NCI-H526 treated with DMSO at 0.1 percent for 48 hours (cell line): ENCODE results near the gene UPP1.
"Not testable (repeated sequence)": the region's sequence is repeated elsewhere in the genome, so short reads cannot be mapped to it uniquely, and the experiment has no call there.

Source experiments
- DNase-seq: peaks from one replicate; lab custom pipeline; 2025; lab: John Stamatoyannopoulos, UW

The UPP1 gene

DNA sequence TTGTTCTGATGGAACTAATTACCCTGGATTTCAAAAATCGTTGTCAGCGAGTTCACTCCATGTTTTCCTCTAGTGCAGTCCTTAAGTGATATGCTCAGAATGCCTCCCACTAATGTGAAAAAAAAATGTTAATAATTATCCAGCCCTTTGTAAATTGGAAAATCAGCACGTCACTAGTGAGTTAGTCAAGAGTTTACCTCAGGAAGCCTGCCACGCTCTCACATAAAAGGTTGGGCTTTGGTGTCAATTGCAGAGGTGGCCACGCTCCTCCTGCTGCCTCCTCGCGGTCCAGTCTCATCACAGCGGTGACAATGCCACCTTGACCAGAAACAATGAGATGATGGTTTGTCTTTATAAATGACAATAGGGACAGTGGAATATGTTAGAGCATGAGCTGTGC, 22.5 kb downstream of the UPP1 start:
- no peak for DNase-seq

DNA sequence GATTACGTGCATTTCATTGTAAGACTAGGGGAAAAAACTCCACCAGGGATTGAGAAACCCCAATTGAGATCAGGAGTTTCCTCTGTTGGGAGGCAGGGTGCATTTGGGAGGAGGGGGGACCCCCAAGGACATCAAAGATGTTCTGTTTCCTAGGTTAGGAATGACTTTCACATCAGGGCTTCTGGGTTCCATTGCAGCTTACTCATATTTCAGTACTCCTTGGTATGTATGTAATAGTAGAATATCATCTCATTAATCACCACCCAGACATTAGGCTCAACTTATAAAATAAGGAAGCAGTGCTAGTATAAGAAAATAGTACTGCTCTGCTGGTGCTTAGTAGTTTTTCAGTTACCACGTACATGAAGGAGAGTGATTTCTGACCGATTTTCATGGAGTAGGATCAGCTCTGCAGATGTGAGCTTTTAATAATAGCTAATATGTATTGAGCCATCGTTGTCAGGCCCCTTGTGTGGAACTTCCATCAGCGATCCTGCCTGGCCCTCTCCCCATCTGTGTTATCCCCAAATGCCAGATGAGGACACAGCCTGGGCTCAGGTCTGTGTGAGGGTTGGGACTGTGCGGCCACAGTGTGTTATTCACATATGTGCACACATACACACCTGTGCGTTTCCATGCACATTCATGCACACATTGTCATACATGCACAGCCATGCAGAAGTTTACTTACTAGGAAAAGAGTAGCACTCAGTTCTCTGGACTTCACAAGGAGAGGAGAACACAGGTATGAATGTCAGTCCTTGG, 23.5 kb downstream of the UPP1 start:
- DNase-seq = no peak

DNA sequence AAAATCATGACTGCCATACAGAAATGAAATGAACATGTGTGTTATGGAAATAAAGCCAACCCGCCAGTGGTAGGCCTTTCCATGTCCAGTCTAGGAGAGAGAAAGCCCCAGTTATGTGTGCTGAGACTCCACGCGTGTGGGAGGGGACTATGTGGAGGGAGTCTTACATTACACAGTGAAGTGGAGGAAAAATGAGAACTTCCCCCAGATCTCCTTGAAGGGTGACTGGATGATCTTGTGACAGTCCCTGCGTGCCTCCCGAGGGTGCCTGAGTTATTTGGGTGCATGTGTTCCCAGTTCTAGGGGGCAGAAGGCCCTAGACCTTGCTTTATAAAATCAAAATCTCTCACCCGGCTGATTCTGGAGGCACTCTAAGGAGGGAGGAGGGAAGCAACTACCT, 24.2 kb downstream of the UPP1 start:
- DNase-seq = no peak

DNA sequence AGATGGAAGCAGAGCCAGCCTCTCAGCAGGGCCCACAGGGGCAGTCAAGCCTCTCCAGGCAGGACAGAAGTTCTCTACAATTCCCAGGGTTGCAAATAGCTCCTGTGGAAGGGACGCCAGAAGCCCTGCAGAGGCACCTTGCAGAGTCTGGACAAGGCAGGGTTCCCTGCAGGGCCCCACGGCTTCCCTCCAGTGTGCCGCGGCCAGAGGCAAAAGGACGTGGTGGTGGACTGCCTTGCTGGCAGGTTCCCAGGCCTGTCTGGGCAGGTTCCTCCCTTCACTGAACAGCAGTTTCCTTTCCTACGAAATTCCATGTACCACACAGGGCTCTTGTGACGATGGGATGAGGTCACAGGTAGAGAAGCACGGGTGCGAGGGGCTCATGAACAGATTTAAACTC, 25.1 kb downstream of the UPP1 start:
- DNase-seq = no peak

DNA sequence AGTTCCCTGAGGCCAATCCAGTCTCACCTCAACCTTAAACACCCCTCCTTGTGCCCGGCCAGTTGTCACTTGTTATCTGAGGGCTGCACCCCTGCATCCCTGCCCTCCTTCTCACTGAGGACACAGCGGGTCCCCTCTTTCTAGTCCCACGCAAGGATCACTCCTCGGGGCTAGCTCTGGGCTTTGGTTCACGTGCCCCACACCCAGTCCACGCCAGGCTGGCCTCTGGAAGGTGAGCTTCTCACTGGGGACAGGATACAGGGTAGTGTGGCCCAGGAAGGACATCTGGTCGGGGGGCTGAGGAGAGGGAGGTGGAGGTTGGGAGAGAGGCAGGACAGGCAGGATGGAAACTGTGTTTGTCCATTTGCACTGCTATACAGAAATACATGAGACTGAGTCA, 25.5 kb downstream of the UPP1 start:
- DNase-seq = no peak

DNA sequence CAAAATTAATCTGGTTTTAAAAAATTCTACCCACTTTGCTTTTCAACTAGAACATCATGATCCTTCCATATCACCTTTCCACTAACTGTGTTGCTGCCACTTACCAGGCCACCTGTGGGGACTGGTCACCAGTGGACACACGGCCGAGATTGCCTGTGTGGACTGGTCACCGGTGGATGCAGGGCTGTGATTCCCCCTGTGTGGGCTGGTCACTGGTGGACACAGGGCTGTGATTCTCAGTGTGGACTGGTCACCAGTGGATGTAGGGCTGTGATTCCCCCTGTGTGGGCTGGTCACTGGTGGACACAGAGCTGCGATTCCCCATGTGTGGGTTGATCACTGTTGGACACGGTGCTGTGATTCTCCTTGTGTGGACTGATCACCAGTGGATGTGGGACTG, 27.0 kb downstream of the UPP1 start:
- DNase-seq = no peak

DNA sequence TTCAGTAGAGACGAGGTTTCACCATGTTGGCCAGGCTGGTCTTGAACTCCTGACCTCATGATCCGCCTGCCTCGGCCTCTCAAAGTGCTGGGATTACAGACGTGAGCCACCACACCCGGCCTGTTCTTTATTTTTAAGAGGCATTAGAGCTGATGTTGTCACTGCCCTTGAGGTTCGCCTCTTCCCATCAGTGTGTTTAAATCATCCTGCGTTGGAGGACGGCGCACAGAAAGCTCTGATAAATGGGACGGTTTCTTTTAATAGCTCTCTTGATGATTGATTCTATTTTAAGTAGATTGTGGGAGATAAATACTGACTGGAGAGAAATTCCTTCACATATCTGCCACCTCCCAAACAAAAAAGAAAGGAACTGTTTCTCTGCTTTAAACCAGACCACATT, 29.0 kb downstream of the UPP1 start:
- DNase-seq = no peak

DNA sequence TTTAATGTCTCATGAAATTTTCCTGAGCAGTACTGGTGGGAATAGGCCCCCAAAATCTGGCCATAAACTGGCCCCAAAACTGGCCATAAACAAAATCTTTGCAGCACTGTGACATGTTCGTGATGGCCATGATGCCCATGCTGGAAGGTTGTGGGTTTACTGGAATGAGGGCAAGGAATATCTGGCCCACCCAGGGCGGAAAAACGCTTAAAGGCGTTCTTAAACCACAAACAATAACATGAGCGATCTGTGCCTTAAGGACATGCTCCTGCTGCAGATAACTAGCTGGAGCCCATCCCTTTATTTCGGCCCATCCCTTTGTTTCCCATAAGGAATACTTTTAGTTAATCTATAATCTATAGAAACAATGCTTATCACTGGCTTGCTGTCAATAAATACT, 31.5 kb downstream of the UPP1 start:
- DNase-seq = not testable (repeated sequence)

DNA sequence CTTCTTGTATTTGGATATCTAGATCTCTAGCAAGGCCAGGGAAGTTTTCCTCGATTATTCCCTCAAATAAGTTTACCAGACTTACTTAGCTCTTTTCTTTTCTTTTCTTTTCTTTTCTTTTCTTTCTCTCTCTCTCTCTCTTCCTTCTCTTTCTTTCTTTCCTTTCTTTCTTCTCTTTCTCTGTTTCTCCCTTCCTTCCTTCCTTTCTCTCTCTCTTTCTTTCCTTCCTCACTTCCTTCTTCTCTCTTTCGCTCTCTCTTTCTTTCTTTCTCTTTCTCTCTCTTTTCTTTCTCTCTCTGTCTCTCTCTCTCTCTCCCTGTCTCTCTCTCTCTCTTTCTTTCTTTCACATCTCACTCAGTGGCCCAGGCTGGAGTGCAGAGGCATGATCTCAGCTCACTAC, 37.0 kb downstream of the UPP1 start:
- DNase-seq = no peak

DNA sequence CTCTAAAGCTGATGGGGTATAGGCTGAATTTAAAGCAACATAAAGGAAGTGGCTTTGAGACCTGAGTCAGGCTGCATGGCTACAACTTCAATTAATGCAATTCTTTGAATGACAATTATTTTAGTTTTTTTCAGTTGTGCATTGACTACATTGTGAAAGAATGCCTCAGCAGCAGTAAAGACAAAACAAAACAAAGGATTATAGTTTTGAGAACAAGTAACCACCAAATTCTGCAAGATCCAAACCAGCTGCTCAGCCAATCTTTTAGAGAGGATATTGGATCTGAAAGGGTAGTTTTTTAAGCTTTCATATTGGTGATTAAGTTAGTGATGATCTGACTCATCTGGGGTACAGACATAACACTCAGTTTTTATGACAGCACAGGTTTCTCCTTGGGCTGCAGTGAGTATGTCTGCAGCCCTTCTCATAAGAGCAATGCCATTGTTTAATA, 41.6 kb downstream of the UPP1 start:
- no peak for DNase-seq

DNA sequence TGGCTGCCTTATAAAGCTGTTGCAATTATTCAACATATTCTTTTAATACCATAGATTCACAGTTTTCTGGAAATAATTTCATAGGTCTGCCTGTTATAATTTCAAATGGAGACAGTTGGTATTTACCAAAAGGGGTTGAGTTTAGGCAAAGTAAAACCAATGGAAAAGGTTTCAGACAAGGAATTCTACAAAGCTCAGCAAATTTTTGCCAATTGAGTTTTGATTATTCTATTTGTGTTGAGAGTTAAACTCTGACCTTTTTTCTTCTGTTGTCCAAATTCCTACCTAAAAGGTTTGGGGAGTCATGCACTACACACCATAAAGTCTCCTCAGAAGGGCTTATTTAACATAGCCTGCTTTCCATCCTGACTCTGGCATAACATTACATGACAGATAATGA, 43.7 kb downstream of the UPP1 start:
- no peak for DNase-seq

DNA sequence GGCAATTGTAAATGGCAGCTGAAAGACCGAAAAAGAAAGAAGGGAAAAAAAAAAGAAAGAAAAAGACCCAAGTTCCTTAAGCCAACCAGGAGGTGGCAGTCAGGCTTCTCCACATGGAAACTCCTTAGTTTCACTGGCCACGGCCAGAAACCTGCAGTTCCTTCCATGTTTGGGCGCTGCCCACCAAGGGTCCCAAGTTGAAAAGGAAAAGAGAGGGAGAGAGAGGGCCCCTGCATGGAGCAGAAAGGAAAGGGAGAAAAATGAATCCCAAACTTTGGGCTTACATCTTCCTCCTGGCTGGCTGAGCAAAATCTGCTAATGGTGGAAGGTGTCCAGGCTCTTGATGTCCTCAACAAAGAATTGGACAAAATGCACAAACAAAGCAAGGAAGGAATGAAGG, 50.4 kb downstream of the UPP1 start:
- DNase-seq = no peak

DNA sequence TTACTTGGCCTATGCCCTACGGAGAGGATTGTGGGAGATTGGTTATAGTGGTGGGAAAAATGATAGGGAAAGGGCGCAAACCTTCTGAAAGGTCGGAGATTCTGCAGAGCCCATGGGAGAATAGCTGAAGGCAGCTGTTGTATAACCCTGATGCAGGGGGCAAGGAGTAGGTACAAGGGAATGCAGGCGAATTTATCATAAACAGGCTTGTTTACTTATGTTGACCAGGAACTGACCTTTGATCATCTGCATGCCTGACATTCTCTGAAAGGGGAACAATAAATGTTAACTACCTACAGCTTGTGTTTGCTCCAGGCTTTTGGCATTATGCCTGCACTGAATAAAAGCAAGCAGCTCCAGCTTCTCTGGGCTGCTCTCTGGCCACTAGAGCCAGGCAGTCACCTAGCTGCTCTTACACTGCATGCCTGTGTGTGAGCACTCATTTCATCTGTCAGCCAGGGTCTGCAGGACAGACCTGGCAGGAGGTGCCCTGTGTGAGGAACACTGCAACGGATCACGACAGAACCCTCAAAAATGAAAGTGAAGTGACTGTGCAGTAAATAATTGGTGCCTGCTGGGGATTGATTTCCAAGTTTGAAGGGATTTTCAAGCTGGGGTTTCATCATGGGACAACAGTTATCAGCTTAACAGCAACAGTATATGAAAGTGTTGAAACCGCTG, 51.1 kb downstream of the UPP1 start:
- no peak for DNase-seq

DNA sequence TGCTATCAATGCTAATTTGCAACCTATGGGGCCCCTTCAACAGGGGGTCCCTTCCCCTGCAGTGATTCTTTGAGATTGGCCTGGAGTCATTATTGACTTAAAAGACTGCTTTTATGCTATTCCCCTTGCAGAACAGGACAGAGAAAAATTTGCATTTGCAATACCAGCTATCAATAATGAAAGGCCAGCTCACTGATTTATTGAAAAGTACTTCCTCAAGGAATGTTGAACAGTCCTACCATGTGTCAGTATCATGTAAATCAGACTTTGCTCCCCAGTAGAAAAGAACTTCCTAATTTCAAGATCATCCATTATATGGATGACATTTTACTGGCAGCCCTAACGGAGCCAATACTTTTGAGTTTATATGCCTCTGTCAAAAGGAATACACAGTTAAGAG, 52.5 kb downstream of the UPP1 start:
- DNase-seq = no peak

DNA sequence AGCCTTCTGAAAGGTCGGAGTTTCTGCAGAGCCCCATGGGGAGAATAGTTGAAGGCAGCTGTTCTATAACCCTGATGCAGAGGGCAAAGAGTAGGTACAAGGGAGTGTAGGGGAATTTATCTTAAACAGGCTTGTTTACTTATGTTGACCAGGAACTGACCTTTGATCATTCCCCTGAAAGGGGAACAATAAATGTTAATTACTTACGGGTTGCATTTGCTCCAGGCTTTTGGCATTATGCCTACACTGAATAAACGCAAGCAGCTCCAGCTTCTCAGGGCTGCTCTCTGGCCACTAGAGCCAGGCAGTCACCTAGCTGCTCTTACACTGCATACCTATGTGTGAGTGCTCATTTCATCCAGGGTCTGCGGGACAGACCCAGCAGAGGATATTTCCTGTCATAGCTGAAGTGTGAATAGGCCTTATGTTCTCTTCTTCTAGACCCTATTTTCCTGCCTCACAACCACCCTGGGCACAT, 55.3 kb downstream of the UPP1 start:
- no peak for DNase-seq

DNA sequence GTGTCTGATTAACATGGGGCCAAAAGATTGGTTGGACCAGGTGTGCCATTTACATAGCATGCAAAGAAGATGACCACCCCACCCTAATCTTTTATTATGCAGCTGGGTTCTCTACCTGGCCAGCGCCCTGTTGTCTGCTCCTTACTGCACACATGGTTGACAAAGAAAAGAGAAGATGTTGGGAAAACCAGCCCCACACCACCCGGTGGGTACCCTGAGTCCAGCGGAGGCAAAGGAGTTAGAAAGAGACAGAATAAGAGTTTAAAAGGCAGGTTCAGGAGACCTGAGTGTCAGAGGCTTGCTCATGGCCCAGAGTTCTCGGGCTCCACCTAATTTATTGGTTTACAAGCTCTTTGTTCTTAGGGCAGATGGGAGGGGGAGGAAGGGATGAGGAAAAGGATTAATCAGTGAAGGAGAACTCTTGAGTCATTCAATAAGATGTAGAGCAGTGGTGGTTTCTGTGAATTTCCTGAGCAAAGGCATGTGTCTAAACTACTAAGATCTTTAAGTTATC, 58.1 kb downstream of the UPP1 start:
- DNase-seq = no peak

DNA sequence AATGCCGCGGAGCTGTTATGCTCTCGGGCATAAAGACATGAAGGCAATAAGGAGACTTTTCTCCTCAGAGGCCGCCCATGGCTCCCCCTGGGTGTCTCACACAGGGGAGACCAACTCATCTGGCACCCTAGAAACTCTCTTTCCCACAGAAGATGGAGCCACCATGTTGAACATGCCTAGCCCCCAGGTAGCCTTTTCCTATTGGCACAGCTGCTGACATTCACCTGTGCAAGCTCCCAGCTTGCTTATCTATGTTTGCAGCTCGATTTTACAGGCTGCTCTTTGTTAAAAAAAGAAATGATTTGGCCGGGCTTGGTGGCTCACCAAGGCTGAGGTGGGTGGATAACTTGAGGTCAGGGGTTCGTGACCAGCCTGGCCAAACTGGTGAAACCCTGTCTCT, 58.6 kb downstream of the UPP1 start:
- not testable (repeated sequence) for DNase-seq

DNA sequence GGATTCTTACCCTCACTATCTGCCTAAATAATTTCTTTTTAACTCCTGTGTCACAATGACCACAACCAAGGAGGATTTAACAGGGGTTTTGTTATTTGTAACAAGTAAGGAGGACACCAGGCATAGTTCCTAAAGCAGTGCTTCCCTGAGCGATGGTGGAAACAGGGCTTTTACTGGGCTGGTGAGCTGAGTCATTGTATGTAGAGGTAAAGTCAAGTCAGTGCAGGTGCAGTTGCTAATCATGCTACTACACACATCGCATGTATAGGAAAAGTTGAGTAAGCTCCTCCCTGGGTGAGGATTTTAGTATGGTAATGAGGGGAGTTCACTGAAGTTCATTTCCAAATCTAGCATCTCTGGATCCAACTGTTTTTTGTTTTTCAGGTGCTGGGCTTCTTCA, 59.2 kb downstream of the UPP1 start:
- DNase-seq = no peak

DNA sequence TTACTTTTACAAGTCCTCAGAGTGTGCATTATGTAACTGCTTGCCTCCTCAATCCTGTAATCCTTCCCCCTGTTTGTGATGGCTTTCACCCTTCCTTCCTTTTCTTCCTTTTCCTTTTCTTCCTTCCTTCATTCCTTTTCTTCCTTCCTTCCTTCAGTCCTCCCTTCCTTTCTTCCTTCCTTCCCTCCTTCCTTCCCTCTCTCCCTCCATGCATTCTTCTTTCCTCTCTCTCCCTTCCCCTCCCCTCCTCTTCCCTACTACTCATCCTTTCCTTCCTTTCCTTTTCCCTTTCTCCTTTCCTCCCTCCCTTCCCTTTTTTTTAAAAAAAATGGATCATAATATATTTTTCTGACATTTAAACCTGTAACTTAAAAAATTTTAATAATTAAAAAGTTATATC, 60.0 kb downstream of the UPP1 start:
- no peak for DNase-seq

DNA sequence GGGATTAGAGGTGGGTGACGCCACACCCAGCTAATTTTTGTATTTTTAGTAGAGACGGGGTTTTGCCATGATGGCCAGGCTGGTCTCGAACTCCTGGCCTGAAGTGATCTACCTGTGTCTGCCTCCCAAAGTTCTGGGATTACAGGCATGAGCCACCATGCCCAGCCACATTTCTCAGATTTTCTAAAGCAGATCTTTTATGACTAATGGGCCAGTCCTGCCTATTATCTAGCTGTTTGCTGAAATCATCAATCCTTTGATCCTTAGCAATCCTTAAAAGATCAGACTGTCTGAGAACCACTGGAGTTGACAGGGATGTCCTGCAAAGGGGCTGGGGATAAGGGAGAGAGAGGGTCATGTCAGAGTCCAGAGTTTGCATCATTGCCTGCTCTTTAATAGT, 61.0 kb downstream of the UPP1 start:
- DNase-seq = no peak

DNA sequence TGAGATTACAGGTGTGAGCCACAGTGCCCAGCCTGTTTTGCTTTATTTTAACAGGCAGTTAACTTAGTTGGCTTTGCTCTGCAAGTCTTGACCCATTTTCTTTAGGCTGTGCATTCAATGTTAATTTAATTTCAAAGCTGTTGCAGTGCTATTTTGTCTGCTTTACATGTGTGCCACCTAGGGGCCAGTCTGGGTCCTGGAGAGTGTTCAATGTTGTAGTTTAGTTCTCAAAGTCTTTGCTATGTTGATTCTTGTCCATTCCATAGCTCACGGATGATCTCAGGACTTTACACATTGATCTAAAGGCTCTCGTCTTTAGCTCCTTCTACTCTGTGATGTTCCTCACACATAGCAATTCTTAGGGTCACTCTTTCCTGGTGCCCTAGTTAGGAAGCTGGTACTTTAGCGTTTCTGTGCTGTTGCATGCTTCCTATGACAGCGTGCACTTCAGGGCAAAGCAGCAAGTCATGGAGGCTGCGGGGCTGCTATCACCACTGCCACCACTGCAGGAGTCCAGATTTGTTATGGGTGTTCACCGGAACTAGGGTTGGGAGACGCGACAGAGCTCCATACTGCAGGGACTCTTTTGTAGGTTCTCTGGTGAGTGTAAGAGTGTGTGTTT, 65.8 kb downstream of the UPP1 start:
- no peak for DNase-seq
